Renal pelvis (tissue), 4 donors: ENCODE measurements around the gene HMSD. TPM values are rescaled to one million over a fixed set of nuclear protein-coding genes. Genes with fewer than 3 reads are reported as not detected.

Experiments used
- DNase-seq: peaks from one replicate; pipeline ENCODE4 v3.0.0-alpha.2; 2013
- polyA plus RNA-seq, 3 donors: library from polyadenylated mRNA; unstranded; fragments of 120-200 nt; gene quantifications; one replicate each; pipeline ENCODE4 v1.2.1, GENCODE V29; 2013; ENCODE audit not compliant: insufficient read length in 3 of 3

HMSD gene
- polyA plus RNA-seq, 3 donors: 1.1 to 2.6 (median 1.4) TPM

DNA sequence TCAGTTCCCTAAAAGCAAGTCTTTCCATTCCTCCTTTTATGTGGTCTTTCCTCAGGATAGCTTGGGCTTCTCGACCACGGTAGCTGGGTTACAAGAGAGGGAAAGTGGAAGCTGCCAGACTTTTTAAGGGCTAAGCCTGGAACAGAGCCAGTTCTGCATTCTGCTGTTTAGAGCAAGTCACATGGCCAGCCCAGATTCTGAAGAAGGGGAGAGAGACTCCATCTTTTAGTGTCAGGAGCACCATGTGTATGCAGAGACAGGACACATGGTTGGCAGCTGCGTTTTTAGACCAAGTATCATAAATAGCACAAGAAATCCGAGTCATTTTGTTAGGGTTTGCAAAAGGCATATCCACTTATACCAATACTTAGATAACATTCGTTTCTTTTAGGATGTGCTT, 4.7 kb downstream of the HMSD start:
- DNase-seq: no peak

DNA sequence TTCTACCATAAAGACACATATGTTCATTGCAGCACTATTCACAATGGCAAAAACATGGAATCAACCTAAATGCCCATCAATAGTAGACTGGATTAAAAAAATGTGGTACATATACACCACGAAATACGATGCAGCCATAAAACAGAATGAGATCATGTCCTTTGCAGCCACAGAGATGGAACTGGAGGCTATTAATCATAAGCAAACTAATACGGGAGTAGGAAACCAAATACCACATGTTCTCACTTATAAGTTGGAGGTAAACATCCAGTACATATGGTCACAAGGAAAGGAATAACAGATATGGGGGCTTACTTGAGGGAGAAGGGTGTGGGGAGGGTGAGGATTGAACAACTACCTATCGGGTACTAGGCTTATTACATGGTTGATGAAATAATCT, 7.7 kb downstream of the HMSD start:
- DNase-seq: no peak

DNA sequence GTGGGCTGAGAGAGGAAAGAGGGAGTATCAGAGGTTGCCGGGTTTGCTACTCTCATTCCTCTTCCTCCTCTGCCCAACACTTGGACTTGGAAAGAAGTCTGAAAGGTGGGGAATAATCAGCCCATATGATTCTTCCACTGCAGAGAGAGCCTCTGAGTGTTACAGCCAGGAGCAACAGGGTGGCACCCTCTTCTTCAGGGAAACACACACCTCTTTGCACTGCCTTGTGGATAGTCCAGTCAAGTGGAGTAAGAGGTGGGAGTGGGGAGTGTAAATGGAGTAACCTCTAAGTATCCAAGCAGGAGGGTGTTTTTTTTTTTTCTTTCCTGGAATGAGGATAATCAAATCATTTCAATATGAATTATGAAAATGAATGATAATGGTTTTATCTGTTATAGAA, 11.8 kb downstream of the HMSD start:
- DNase-seq: no peak

DNA sequence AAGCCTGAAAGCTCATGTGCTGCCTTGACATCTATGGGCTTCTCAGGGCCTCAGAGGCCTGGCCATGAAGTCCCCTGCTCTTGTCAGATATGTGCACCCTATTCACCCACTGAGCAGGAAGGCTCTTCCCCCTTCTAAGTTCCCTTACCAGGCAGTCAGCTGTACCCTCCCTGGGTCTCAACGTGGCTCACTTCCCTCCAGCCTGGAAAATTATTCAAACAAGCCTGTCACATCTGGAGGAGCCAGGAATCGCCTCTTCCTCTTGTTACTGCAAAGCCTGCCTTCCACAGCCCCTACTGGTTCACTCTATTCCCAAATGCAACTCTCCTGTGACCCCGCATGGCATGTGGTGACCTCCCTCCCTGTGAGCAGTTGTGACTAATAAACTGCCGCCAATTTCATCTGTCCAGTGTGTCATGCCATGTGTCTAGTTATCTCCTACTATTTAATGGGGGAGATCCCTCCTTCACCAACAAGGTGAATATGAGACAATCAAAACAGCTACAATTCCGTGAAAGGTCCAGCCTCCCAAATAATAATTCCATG, 12.4 kb downstream of the HMSD start:
- DNase-seq: no peak

DNA sequence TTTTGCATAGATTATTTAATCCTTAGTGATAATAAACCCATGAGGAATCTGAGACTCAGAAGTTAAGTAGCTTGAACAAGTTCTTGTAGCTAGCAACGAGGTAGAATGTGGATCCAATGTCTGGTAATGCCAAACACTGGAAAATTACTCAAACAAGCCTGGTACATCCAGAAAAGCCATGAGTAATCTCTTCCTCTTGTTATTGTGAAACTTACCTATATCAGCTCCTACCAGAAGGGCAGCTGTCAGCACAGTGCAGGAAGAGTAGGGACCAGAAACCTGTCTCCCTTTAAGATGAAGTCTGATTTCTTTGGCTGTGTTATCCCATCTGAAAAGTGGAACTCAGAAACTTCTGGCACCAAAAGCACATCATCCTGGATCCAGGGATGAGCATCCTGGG, 13.0 kb downstream of the HMSD start:
- no peak for DNase-seq

DNA sequence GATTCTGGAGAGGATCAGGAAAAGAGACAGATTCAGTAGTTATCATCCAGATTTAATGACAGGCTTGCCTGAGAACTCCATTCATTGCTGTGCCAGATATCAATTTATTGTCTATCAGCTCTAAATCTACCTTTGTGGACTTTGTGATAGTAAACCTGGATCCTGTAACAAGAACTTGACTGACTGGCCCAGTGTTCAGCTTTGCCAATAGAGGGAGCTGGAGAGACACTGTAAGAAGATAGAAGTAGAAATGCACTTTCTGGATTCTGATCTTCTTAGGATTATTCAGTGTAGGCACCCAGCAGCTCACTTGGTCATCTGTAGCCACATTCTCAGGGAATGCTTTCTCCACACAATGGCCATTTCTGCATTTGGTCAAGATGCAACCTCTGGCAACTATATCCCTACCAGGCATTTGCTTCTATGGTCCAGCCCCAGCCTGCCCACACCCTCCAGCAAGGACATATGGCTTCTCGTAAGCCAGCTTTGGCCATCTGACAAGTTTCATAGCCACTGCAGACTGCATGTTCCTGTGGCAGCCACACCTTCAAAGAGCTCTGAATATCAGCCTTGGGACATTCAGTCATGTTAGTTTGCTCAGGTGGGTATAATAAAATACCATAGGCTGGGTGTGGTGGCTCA, 14.6 kb downstream of the HMSD start:
- peak; percentile 27 for DNase-seq

DNA sequence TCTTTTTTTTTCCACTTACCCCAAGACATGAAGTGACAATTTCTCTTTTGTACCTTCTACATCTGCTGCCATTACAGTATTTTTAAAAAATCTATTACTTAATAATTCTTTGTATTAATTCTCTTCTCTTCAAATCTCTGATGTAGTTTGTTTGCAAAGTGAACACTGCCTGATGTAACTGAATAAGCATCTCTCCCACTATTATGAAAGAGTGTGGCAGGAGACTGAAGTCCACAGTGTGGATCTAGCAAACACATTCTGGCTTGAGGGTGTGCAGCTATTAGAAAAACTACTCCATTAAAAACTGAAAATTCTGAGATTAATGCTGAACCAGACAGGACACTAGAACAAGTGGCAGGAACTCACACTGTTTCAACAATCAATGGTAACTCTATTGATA, 15.8 kb downstream of the HMSD start:
- no peak for DNase-seq

DNA sequence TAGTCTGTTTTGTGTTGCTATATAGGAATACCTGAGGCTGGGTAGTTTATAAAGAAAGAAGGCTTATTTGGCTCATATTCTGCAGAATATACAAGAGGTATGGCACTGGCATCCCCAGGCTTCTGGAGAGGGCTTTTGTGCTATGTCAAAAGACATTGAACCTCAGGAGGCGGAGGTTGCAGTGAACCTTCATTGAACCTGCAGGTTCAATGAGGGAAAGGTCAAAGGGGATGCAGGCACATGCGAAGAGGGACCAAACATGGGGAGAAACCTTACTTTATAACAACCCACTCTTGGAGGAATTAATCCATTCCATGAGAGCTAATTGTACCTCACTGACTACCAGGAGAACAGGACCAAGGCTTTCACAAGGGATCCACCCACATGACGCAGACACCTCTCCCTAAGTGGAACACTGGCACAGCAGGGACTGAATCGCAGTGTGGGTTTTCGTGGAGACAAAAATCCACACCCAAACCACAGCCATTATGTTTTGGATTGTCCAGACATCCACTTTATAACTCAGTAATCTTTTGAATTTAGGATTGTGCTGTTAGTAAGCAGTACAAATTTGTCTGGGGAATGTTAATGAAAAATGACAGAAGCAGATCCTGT, 16.7 kb downstream of the HMSD start:
- no peak for DNase-seq

DNA sequence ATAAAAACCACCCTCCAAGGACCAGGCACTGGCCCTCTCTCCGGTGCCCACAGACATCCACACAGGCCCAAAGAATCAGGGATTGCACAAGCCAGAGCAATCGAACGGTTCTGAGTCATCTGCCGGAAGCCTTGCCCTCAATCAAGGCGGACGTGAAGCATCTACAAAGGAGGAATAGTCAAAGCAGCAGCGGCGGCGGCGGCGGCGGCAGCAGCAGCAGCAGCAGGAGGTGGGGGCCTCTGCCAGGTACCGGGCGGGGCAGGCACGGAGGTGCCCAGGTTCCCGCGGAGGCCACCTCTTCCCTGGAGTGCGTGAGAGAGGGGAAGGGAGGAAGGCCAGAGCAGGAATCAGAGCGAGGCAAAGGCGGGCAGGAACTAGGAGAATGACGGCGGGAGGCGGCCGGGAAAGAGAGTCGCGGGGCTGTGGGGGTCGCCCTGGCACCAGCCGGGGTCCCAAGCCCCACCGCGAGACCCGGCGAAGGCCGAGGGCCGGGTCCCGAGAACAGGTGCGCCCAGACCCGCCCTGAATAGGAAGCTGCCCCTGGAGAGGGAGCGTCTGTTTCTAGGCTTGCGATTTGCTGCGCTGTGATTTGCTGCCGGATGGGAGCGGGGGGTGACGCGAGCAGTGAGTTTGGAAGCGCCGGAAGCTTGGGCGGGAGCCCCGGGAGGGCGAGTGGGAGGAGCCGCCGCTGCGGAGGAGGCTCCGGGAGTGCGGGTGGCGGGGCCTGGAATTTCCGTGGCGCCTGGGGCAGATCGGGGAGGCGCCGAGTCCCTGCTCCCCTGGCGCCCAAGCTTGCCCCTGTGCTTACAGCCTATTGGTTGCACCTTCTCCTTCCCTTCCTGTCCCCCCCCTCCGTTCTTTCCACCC, 21.1 kb downstream of the HMSD start, which contains the start of gene SERPINB8:
Gene SERPINB8 (plus strand): TSS at position 140 of the 867 bp plus-strand sequence. CDS start 8,228 bp downstream, outside the sequence.
- peak; percentile 95 for DNase-seq

DNA sequence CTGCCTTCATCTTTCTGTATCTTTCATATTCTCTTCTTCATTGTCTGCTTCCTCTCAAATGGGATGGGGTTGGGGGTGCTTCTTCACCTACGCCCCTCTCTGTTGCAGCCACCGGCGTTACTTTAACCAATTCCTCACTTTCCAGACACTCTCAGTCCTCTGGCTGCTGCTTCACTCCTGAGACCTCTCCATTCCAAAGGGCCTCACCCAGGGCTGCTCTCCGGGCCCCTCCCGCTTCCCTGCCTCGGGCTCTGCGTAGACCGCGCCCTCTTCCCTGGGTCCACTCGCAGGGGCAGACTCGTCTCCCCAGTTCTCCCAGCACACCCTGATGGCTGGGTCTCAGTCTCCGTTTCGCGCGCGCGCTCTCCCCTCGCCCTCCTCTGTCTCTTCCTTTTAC, 21.7 kb downstream of the HMSD start:
- peak; percentile 45 for DNase-seq

DNA sequence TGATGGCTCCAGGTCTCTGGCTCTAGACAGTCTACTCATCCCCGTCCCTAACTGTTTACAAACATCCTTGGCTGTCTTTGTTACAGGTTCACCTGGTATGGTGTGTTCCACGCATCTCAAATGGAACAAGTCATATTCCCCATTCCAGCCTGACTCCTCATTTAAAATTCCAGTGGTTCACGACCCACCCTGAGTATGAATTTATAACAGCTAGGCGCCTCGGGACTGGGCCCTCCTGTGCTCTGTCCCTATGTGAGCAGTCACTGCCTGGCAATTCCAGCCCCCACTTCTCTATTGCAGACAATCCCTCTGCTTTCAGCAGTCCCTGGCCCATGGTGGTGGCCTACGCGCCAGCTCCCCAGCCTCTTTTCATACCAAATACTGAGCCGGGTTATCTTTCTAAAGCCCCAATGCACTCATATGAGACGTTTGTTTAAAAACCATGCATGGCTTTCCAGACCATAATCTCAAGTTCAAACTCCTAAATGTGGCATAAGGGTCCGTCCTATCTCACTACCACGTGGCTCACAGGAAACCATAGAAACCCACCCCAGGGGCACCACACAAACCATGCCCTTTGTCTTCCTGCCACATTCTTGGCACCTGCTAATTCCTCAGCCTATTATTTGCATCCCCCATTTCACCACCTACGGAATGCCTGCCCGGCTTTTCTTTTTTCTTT, 22.4 kb downstream of the HMSD start:
- no peak for DNase-seq

DNA sequence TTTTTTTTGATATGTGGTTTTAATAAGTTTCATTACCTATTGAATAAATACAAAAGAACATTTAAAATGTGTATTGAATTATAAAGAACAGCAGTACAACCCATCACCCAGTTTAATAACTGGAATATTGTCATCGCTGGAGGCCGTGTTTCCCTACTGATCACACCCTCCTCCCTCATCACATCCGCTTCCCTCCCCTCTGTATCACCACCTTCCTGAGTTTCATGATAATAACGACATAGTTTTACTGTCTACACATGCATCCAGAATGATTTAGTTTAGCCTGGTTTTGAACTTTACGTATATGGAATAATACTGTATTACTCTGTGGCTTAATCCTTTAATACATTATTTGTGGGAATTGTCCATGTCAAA, 22.9 kb downstream of the HMSD start:
- no peak for DNase-seq

DNA sequence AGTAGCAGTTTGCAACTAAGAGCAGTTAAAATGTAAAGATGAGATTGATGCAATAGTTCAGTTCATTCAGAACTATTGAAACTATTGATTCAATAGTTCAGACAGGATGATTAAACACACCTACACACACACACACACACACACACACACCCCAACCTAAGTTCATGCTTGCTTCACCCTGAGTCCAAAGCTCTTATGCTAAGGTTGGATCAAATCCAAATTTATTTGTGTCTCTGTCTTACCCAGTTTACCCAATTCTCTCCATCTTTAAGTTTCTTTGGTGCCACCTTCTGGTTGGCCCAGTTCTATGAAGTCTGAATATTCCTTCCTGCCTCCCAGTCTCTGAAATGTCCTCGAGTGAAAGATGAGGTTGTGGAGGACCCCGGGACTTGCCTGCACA, 25.9 kb downstream of the HMSD start:
- no peak for DNase-seq

DNA sequence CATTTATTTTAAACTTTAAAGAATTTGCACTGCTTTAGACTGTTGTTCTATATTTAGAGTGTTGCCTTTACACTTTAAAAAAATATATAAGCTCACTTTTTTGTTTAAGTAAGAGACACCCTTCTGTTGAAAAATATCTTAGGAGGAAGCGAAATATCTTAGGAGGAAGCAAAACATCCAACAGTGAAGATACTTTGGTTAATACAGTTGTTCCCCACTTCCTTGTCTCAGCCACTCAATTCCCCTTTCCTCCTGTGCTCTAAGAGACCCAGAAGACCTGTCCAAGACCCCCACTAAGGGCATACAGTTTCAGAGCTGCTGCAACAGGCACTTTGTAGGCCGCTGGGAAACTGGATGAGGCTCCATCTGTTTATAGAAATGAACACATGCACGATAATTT, 26.5 kb downstream of the HMSD start:
- DNase-seq: no peak

DNA sequence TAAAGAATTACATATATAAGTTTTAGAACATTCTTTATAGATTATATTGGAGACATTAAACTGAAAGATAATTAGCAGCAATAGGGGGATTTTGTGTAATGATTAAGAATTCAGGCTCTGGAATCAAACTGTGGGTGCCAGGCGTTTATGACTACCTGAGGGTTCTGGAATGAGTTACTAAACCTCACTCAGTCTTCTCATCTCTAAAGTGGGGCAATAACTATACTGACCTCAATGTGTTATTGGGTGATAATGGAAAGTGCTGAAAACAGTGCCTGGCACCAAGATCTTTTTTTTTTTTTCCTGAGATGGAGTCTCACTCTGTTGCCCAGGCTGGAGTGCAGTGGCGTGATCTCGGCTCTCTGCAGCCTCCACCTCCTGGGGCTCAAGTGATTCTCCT, 27.9 kb downstream of the HMSD start:
- DNase-seq: no peak

DNA sequence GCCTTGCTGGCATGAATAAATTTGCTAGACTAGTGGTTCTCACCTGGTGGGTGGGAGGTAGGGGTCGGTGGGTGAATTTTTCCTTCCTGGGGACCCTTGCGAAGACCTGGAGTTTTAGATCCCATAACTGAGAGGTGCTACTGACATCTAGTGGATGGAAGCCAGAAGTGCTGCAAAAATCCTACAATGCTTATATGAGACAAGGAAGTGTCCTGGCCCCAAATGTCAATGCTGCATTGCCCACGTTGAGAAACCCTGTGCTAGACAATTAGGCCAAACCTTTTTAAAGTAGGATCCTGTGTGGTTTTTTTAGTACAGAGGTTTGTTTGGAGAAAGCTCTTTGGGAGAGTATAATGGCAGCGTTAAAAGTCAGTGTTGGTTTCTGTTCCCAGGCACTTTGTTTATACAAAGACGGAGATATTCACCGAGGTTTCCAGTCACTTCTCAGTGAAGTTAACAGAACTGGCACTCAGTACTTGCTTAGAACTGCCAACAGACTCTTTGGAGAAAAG, 30.4 kb downstream of the HMSD start:
- DNase-seq: peak; percentile 75

DNA sequence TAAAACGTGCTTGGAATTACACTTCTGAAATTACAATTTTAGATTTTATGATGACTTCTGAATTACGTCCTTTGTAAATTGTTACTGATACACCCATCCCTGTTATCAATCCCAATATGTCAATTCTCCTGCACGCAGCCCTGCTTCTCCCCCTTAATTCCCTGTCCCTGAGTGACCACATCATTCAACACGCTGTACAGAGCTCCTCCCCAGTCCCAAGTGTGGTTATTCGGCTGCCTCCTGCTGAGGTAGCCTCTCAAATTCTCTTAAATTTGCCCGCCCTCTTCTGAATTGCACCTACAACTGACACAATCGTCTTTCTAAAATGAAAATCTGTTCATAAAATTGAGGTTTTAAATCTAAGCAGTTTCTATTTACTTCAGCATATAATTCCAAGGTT, 30.9 kb downstream of the HMSD start:
- DNase-seq: no peak

DNA sequence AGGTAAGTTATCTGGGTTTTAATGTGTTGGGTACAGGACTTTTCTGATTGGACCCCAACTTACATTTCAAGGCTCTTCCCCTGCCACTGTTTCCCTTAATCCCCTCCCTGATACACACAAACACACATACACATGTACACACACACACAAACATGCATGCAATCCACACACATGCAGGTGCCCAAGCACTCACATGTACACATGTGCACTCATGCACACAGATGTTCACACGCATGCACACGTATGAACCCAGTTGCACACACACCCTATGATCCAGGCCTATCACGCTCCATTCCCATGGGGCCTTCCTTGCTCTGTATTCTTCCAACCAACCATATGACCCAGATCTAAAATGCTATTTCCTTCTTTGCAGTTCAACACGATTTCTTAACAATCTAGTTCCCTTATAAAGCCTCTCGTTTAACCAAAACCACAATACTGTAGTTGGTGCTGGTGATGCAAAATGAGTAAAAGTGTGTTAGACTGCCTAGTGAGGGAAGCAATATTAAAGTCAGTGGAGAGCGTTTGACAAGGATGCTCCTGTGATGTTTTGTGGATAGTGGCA, 31.9 kb downstream of the HMSD start:
- DNase-seq: no peak

DNA sequence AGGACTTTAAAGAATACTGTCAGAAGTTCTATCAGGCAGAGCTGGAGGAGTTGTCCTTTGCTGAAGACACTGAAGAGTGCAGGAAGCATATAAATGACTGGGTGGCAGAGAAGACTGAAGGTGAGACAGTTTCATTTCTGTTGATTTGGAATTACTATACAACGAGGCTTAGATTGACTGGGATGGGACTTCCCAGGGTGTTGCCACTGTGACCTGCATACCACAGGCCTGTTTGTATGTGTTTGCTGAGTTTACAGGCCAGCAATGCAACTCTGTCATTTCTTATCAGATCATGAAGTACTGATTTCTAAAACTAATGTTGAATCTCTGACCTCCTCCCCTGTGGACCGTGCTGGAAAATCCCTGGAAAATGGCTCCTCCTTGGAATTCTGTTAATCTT, 32.6 kb downstream of the HMSD start:
- no peak for DNase-seq

DNA sequence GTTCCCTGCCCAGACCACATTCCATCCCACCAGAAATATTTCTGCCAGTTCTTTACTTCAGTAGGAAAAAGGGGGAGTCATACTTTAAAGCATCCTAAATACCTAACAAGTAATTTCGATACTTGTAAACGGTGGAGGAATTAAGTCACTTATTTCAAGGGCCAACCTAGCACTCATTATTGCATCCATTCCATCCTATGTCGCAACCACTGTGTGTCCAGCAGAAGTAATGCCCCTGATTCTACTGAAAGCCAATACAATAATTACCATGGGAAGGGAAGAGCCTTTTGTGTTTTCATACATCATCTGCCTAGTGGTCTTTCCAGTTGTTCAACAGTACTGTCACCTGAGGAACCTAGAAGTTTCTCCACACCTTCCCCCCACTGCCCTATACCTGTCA, 33.3 kb downstream of the HMSD start:
- no peak for DNase-seq

DNA sequence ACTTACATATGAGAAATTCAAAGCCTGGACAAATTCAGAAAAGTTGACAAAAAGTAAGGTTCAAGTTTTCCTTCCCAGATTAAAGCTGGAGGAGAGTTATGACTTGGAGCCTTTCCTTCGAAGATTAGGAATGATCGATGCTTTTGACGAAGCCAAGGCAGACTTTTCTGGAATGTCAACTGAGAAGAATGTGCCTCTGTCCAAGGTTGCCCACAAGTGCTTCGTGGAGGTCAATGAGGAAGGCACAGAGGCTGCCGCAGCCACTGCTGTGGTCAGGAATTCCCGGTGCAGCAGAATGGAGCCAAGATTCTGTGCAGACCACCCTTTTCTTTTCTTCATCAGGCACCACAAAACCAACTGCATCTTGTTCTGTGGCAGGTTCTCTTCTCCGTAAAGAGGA, 37.8 kb downstream of the HMSD start:
- no peak for DNase-seq

DNA sequence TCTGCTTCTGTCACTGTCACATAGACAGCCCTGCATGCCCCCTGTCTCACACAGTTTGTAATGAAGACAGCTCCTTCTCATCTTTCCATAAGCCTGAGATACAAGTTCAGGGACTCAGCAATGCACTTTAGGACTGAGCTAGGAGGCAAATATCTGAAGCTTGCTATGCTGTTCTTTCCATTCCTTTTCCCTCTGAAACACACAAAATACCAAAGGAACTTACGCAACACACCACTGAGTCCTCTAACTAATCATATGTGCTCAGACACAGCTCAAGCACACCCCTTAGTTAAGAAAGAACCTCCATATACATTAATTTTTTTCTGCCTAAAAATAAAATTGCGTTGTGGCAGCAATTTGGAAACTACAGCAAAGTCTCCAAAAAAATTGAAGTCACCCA, 38.6 kb downstream of the HMSD start:
- no peak for DNase-seq
